D721Med (cell line): ENCODE results near the gene TSEN34.

Experiments
- DNase-seq: peaks from one replicate; pipeline ENCODE4 v3.0.0; 2011; ENCODE audit warnings: low spot score; ENCODE audit not compliant: insufficient read length
- FAIRE-seq: peaks from 2 replicates; lab custom pipeline; 2011; peaks lifted over from hg19 to GRCh38; lab: Jason Lieb, UNC
- CTCF ChIP-seq: IDR thresholded peaks from 2 replicates; pipeline ENCODE4 v1.5.1; 2012; ENCODE audit warnings: mild to moderate bottlenecking, control low read depth; ENCODE audit not compliant: insufficient read depth; ENCODE audit errors: missing control alignments

TSEN34 gene

GRCh38 chr19:54149021-54149812 is 41.9 kb upstream of the TSEN34 start:
- FAIRE-seq (no peak), DNase-seq (no peak)

GRCh38 chr19:54151362-54152035 is 39.6 kb upstream of the TSEN34 start:
- DNase-seq (no peak), FAIRE-seq (no peak)
- no peak for TF ChIP-seq CTCF

More at GRCh38 chr19:54149021-54149812, 41.9 kb upstream of the TSEN34 start:
- no peak for TF ChIP-seq CTCF

DNA sequence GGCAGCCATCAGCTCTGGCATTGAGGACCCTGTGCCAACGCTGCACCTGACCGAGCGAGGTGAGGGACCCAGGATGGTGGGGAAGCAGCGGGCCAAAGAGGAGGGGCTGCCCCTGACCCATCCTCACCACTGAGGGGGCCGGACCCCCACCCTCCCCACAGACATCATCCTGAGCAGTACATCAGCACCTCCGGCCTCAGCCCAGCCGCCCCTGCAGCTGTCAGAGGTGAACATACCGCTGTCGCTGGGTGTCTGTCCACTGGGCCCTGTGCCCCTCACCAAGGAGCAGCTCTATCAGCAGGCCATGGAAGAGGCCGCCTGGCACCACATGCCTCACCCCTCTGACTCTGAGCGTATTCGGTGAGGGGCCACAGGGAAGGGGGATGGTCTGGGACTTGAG is 38.8 kb upstream of the TSEN34 start:
- TF ChIP-seq CTCF, result no peak
- DNase-seq (no peak), FAIRE-seq (no peak)

GRCh38 chr19:54152878-54153524 is 38.1 kb upstream of the TSEN34 start:
- FAIRE-seq (no peak), DNase-seq (no peak)
- no peak for TF ChIP-seq CTCF

- TF ChIP-seq CTCF, result no peak
- no peak for DNase-seq
- no peak for FAIRE-seq
Observed at GRCh38 chr19:54153731-54154326, 37.3 kb upstream of the TSEN34 start.

GRCh38 chr19:54154603-54155345 is 36.3 kb upstream of the TSEN34 start:
- no peak for DNase-seq
- no peak for FAIRE-seq
- TF ChIP-seq CTCF, result no peak
